ENCODE data around the gene MGMT.

DNA sequence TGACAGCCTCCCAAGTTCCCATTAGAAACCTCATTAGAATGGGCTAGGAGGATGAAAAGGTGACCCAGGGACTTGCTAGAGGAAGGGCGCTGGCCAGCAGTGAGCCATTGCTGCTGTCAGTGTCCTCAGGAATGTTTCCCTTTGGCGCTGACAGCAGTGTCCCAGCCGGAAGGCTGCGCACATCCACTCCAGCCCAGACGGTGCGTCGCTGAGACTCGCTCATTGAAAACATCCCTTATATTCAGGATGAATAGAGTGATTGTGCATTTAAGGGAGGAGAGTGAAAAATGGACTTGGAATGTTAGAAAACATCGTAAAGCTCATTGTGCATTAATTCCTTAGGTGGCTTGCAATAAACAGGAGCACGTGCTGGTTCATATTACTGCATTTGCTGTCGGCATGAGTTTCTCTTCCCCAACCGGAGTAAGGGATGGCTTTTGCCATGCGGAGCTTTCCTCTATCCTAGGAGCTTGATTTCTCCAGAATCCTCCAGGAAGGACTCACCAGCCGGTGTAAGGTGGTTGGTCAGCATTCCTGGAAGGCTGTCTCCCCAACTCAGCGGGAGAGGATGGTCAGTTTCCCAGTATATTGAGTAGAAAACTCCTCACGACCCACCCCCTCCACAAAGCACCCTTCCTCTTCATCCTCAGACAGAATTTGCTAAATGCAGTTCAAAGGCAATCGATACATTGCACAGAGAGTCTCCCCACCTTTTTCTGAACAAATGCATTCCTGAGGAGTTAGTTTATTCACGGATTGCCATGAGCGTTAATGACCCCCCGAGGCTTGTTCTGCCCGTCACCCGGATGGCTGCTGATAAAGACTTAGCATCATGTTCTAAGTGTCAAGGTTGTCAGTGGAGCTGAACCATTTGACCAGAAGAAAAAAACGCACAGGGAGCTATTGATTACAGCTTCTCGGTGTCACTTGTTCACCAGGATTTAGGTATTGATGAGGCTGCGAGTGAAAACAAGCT is 295.2 kb downstream of the MGMT start:
- TF ChIP-seq EP300 (IDR thresholded peaks at IDR 0.05) (no peak), POLR2A (IDR thresholded peaks at IDR 0.05) (no peak)
- TF ChIP-seq, protein P1, sequence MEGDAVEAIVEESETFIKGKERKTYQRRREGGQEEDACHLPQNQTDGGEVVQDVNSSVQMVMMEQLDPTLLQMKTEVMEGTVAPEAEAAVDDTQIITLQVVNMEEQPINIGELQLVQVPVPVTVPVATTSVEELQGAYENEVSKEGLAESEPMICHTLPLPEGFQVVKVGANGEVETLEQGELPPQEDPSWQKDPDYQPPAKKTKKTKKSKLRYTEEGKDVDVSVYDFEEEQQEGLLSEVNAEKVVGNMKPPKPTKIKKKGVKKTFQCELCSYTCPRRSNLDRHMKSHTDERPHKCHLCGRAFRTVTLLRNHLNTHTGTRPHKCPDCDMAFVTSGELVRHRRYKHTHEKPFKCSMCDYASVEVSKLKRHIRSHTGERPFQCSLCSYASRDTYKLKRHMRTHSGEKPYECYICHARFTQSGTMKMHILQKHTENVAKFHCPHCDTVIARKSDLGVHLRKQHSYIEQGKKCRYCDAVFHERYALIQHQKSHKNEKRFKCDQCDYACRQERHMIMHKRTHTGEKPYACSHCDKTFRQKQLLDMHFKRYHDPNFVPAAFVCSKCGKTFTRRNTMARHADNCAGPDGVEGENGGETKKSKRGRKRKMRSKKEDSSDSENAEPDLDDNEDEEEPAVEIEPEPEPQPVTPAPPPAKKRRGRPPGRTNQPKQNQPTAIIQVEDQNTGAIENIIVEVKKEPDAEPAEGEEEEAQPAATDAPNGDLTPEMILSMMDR (IDR thresholded peaks at IDR 0.05), result no peak

All from ovary (tissue), 3 donors.